AG04450 (cell line): Measurements from ENCODE around the gene AMPD2. TPM values are rescaled to one million over a fixed set of nuclear protein-coding genes. Genes with fewer than 3 reads are reported as not detected.
A peak's percentile ranks its signal among the peaks of the same experiment; 100 is the strongest.

ENCODE experiments used
- CTCF ChIA-PET: fragments of 300-600, 350-600 bp; formaldehyde crosslinking; extraction: SDS; loops from one replicate; lab custom pipeline; 2022; ENCODE audit warnings: antibody characterized with exemption, inconsistent platforms; lab: Charles Lee
- POLR2A ChIA-PET: fragments of 350-600 bp; formaldehyde crosslinking; extraction: SDS; loops from one replicate; lab custom pipeline; 2021; ENCODE audit warnings: antibody characterized with exemption, inconsistent platforms; lab: Yijun Ruan, JAX
- DNase-seq: peaks from one replicate; pipeline ENCODE4 v3.0.0-alpha.2; 2011; ENCODE audit warnings: low read depth, low spot score
- H3K27ac ChIP-seq: one replicate; pipeline ENCODE4 v1.5.1; 2012; ENCODE audit warnings: low read depth, low read length, control low read depth
- H3K27me3 ChIP-seq: one replicate; pipeline ENCODE4 v1.6.0; 2012; ENCODE audit warnings: low read length; ENCODE audit not compliant: control insufficient read depth, insufficient read depth
- H3K4me3 ChIP-seq: 2 replicates; pipeline ENCODE4 v1.5.1; 2011; ENCODE audit warnings: mild to moderate bottlenecking, low read depth, low read length, control low read depth
- H3K9me3 ChIP-seq: 2 replicates; pipeline ENCODE4 v1.5.1; 2012; ENCODE audit warnings: low read length; ENCODE audit not compliant: control insufficient read depth, insufficient read depth
- CTCF ChIP-seq: IDR thresholded peaks from 2 replicates; pipeline ENCODE4 v1.5.1; 2011; ENCODE audit warnings: low read depth, low read length, control low read depth, inconsistent platforms
- polyA plus RNA-seq: library from polyadenylated mRNA; depleted of rRNA; stranded (reverse); fragments of >200 nt; gene quantifications from 2 replicates; pipeline ENCODE4 v1.2.3, GENCODE V29; 2011

Gene AMPD2
- polyA plus RNA-seq, 1 experiment = 35.4 TPM

GRCh38 chr1:109627692-109628399 lies 8.2 kb downstream of the AMPD2 start:
- H3K27me3 ChIP-seq = no peaks in the 10 kb centered on the region
- H3K9me3 ChIP-seq = no peaks in the 10 kb centered on the region; the same call in 1 of the 2 replicates
- no peak overlapping the region for H3K4me3 ChIP-seq
- POLR2A ChIA-PET = no interaction called here
- CTCF ChIA-PET = interaction anchor here (0.6 to 8.9 kb wide), 3 partner anchors 11 to 82 kb away, joined by 4 to 64 read pairs (median 32); no protein-coding TSS in a partner anchor
- no peak for DNase-seq
- H3K27ac ChIP-seq = no peak overlapping the region
- no peak for TF ChIP-seq CTCF

GRCh38 chr1:109628540-109629321 lies 9.1 kb downstream of the AMPD2 start:
- no peak for TF ChIP-seq CTCF
- DNase-seq = no peak

GRCh38 chr1:109629372-109630030 lies 9.9 kb downstream of the AMPD2 start:
- H3K9me3 ChIP-seq = no peaks in the 10 kb centered on the region; the same call in 1 of the 2 replicates
- no peak overlapping the region for H3K27ac ChIP-seq
- POLR2A ChIA-PET = interaction anchor here (1.3 kb wide), 1 partner anchor 81 kb away, joined by 6 read pairs; the partner anchor contains the start of gene GNAI3
- TF ChIP-seq CTCF = no peak
- H3K4me3 ChIP-seq = no peak overlapping the region
- CTCF ChIA-PET = interaction anchor here (1.2 to 8.9 kb wide), 8 partner anchors 9 to 84 kb away, joined by 3 to 64 read pairs (median 7); partner anchors contain the start of gene GNAI3
- DNase-seq = no peak
- no peaks in the 10 kb centered on the region for H3K27me3 ChIP-seq

More at GRCh38 chr1:109628540-109629321, 9.1 kb downstream of the AMPD2 start:
- CTCF ChIA-PET = interaction anchor here (1.4 to 8.9 kb wide), 5 partner anchors 10 to 83 kb away, joined by 3 to 64 read pairs (median 17); partner anchors contain the start of gene GNAI3
- no peak overlapping the region for H3K4me3 ChIP-seq
- no peaks in the 10 kb centered on the region; the same call in 1 of the 2 replicates for H3K9me3 ChIP-seq
- H3K27ac ChIP-seq = no peak overlapping the region
- POLR2A ChIA-PET = interaction anchor here (1.3 kb wide), 1 partner anchor 81 kb away, joined by 6 read pairs; the partner anchor contains the start of gene GNAI3
- no peaks in the 10 kb centered on the region for H3K27me3 ChIP-seq

GRCh38 chr1:109630081-109630897 lies 10.7 kb downstream of the AMPD2 start:
- H3K9me3 ChIP-seq = no peaks in the 10 kb centered on the region; the same call in 1 of the 2 replicates
- no peaks in the 10 kb centered on the region for H3K27me3 ChIP-seq
- TF ChIP-seq CTCF = peak; percentile 8; the same call in 1 of the 2 replicates
- POLR2A ChIA-PET = interaction anchor here (1.2 kb wide), 1 partner anchor 82 kb away, joined by 5 read pairs; the partner anchor contains the start of gene GNAI3
- DNase-seq = no peak
- H3K27ac ChIP-seq = no peak overlapping the region
- H3K4me3 ChIP-seq = no peak overlapping the region
- CTCF ChIA-PET = interaction anchor here (0.6 to 8.9 kb wide), 15 partner anchors 8 to 363 kb away, joined by 3 to 64 read pairs (median 4); partner anchors contain the start of gene GNAI3
